ENCODE results near the gene FAF2.

DNA sequence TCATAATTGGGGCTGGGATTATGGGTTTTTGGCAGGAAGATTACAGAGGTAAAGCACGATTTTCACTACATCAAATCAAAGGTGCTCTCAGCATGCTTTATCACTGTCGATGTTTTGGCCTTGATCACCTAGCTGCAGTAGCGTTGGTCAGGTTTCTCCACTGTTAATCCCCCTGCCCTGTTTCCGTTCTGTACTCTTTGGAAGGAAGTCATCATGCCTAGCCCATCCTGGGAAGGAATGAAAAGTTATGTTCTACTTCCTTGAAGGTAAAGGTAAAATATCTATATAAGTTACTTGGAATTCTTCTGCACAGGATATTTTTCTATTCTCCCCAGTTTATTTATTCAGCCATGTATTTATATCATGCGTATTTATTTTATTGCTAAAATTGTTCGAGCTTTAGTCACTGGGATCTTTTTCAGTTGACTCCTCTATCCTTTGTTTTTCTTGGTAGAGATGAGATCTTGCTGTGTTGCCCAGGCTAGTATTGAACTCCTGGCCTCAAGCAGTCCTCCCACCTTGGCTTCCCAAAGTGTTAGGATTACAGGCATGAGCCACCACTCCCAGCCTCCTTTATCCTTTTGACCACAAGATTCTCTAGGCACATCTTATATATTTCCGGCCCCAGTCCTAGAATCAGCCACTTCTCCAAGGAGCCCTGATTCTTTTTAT lies 25.3 kb downstream of the FAF2 start:
- TF ChIP-seq, protein P1, sequence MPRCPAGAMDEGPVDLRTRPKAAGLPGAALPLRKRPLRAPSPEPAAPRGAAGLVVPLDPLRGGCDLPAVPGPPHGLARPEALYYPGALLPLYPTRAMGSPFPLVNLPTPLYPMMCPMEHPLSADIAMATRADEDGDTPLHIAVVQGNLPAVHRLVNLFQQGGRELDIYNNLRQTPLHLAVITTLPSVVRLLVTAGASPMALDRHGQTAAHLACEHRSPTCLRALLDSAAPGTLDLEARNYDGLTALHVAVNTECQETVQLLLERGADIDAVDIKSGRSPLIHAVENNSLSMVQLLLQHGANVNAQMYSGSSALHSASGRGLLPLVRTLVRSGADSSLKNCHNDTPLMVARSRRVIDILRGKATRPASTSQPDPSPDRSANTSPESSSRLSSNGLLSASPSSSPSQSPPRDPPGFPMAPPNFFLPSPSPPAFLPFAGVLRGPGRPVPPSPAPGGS (IDR thresholded peaks at IDR 0.05; ENCODE audit: borderline replicate concordance, insufficient read depth, low read depth, low read length, poor library complexity, severe bottlenecking) = no peak
- TF ChIP-seq, protein P2, sequence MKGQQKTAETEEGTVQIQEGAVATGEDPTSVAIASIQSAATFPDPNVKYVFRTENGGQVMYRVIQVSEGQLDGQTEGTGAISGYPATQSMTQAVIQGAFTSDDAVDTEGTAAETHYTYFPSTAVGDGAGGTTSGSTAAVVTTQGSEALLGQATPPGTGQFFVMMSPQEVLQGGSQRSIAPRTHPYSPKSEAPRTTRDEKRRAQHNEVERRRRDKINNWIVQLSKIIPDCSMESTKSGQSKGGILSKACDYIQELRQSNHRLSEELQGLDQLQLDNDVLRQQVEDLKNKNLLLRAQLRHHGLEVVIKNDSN (IDR thresholded peaks at IDR 0.05; ENCODE audit: borderline replicate concordance, extremely low read length, insufficient read depth, low read depth, low read length) = no peak
- no peak for TF ChIP-seq FOXM1 (IDR thresholded peaks at IDR 0.05; ENCODE audit: low read depth, low read length)
- no peak for TF ChIP-seq NFIC (IDR thresholded peaks at IDR 0.05; ENCODE audit: low read depth, low read length)
- TF ChIP-seq, protein P3, sequence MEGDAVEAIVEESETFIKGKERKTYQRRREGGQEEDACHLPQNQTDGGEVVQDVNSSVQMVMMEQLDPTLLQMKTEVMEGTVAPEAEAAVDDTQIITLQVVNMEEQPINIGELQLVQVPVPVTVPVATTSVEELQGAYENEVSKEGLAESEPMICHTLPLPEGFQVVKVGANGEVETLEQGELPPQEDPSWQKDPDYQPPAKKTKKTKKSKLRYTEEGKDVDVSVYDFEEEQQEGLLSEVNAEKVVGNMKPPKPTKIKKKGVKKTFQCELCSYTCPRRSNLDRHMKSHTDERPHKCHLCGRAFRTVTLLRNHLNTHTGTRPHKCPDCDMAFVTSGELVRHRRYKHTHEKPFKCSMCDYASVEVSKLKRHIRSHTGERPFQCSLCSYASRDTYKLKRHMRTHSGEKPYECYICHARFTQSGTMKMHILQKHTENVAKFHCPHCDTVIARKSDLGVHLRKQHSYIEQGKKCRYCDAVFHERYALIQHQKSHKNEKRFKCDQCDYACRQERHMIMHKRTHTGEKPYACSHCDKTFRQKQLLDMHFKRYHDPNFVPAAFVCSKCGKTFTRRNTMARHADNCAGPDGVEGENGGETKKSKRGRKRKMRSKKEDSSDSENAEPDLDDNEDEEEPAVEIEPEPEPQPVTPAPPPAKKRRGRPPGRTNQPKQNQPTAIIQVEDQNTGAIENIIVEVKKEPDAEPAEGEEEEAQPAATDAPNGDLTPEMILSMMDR (IDR thresholded peaks at IDR 0.05 in 2 of 3, conservative IDR thresholded peaks at IDR 0.05 in 1 of 3; ENCODE audit: control insufficient read depth in 2 of 3, extremely low read depth in 1 of 3, insufficient read depth in 1 of 3, low read depth in 3 of 3, low read length in 3 of 3) = no peak
- TF ChIP-seq, protein P4, sequence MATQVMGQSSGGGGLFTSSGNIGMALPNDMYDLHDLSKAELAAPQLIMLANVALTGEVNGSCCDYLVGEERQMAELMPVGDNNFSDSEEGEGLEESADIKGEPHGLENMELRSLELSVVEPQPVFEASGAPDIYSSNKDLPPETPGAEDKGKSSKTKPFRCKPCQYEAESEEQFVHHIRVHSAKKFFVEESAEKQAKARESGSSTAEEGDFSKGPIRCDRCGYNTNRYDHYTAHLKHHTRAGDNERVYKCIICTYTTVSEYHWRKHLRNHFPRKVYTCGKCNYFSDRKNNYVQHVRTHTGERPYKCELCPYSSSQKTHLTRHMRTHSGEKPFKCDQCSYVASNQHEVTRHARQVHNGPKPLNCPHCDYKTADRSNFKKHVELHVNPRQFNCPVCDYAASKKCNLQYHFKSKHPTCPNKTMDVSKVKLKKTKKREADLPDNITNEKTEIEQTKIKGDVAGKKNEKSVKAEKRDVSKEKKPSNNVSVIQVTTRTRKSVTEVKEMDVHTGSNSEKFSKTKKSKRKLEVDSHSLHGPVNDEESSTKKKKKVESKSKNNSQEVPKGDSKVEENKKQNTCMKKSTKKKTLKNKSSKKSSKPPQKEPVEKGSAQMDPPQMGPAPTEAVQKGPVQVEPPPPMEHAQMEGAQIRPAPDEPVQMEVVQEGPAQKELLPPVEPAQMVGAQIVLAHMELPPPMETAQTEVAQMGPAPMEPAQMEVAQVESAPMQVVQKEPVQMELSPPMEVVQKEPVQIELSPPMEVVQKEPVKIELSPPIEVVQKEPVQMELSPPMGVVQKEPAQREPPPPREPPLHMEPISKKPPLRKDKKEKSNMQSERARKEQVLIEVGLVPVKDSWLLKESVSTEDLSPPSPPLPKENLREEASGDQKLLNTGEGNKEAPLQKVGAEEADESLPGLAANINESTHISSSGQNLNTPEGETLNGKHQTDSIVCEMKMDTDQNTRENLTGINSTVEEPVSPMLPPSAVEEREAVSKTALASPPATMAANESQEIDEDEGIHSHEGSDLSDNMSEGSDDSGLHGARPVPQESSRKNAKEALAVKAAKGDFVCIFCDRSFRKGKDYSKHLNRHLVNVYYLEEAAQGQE (IDR thresholded peaks at IDR 0.05; ENCODE audit: low read depth, low read length) = no peak
- TF ChIP-seq NFYB (IDR thresholded peaks at IDR 0.05; ENCODE audit: insufficient read depth, low read depth, low read length) = no peak
- TF ChIP-seq SPI1 (IDR thresholded peaks at IDR 0.05; ENCODE audit: borderline replicate concordance, insufficient read depth, low read depth, low read length) = no peak
- TF ChIP-seq ZNF274 (IDR thresholded peaks at IDR 0.05; ENCODE audit: insufficient read depth, insufficient read length) = no peak
- no peak for TF ChIP-seq CHD2 (IDR thresholded peaks at IDR 0.05; ENCODE audit: borderline replicate concordance, low read depth, low read length)
- no peak for TF ChIP-seq EZH2 (IDR thresholded peaks at IDR 0.05; ENCODE audit: borderline replicate concordance, control insufficient read depth, low read depth, low read length)

Measured in GM12878 (cell line).